Esophagus muscularis mucosa (tissue), 4 donors: ENCODE measurements around the gene STK4. TPM values are rescaled to one million over a fixed set of nuclear protein-coding genes. Genes with fewer than 3 reads are reported as not detected.

ENCODE experiments used
- DNase-seq: peaks from one replicate; pipeline ENCODE4 v3.0.0-alpha.2; 2017; ENCODE audit errors: extremely low spot score
- H3K27ac ChIP-seq, 4 donors: fragments of 200-600 bp; sonication (generic); replicated peaks in 1 of 4; 1 replicate in 3 of 4; 2 replicates in 1 of 4; pipeline ENCODE4 v1.5.1; 2016 to 2019; ENCODE audit warnings: mild to moderate bottlenecking in 1 of 4
- H3K27me3 ChIP-seq, 4 donors: fragments of 200-600 bp; sonication (generic); one replicate each; pipeline versions ENCODE4 v1.5.1 to v1.6.0; 2016 to 2019
- H3K36me3 ChIP-seq, 4 donors: fragments of 200-600 bp; sonication (generic); one replicate each; pipeline ENCODE4 v1.5.1; 2016 to 2019
- H3K4me1 ChIP-seq, 4 donors: fragments of 200-600 bp; sonication (generic); one replicate each; pipeline ENCODE4 v1.5.1; 2016 to 2019
- H3K4me3 ChIP-seq, 4 donors: fragments of 200-600 bp; sonication (generic); 1 replicate in 2 of 4; 2 replicates in 2 of 4; pipeline ENCODE4 v1.5.1; 2016 to 2019; ENCODE audit warnings: mild to moderate bottlenecking in 4 of 4, moderate library complexity in 1 of 4
- H3K9me3 ChIP-seq, 4 donors: fragments of 200-600 bp; sonication (generic); 1 replicate in 3 of 4; 2 replicates in 1 of 4; pipeline ENCODE4 v1.5.1; 2016 to 2019
- CTCF ChIP-seq, 3 experiments: fragments of 200-600 bp in 2 of 3; fragments of 450-650 bp in 1 of 3; sonication (generic) in 2 of 3; IDR thresholded peaks; one replicate each; pipeline ENCODE4 v1.5.1; 2017 to 2019; ENCODE audit warnings: antibody characterized with exemption in 3 of 3, mild to moderate bottlenecking in 2 of 3, moderate library complexity in 1 of 3
- EP300 ChIP-seq: sonication (generic); formaldehyde crosslinking; IDR thresholded peaks from one replicate; pipeline ENCODE4 v1.6.1; 2017; ENCODE audit warnings: antibody characterized with exemption
- POLR2A ChIP-seq: fragments of 450-650 bp; IDR thresholded peaks from one replicate; pipeline ENCODE4 v1.6.1; 2017; ENCODE audit warnings: antibody characterized with exemption, moderate library complexity, mild to moderate bottlenecking, low read depth
- POLR2AphosphoS5 ChIP-seq, 2 donors: sonication (generic); formaldehyde crosslinking; IDR thresholded peaks; one replicate each; pipeline ENCODE4 v1.6.1; 2017; ENCODE audit warnings: antibody characterized with exemption in 2 of 2
- WGBS: methylation state at CpG from one replicate; pipeline ENCODE4 v1.1.5; 2018; 5-methylcytosine and 5-hydroxymethylcytosine counted together
- intact Hi-C: fragments of 100-400 bp; cut with DNase I; formaldehyde crosslinking; loops from one replicate; pipeline ENCODE4 v1.15.1; 2023
- total RNA-seq, 4 donors: library from RNA; depleted of rRNA; stranded (reverse); fragments of >200 nt; gene quantifications; one replicate each; pipeline versions ENCODE4 v1.1.0 to v1.2.1, GENCODE V29; 2016

Gene STK4
- total RNA-seq, 4 donors from 2014 or later: 26.0 to 31.6 (median 27.7) TPM

GRCh38 chr20:44931911-44932310, 34.4 kb upstream of the STK4 start:
- peaks cover 0 to 19% (median 10%) of the 10 kb centered on the region in 4 donors for H3K36me3 ChIP-seq
- no peaks in the 10 kb centered on the region for H3K4me1 ChIP-seq
- intact Hi-C loops: no loop called here
- WGBS: 81% methylated on average over 2 of the region's 3 CpGs
- H3K4me3 ChIP-seq: no peak overlapping the region
- no peak for DNase-seq
- no peak overlapping the region for H3K27ac ChIP-seq
- H3K9me3 ChIP-seq: no peaks in the 10 kb centered on the region
- TF ChIP-seq POLR2A (no peak), CTCF (IDR thresholded peaks at IDR 0.05) (no peak)
- no peaks in the 10 kb centered on the region for H3K27me3 ChIP-seq

- H3K4me1 ChIP-seq: no peaks in the 10 kb centered on the region
- no peak for DNase-seq
- WGBS: 100% methylated on average over 8 of the region's 8 CpGs
Observed at GRCh38 chr20:44932916-44933315, 33.4 kb upstream of the STK4 start.

GRCh38 chr20:44936510-44936909, 29.8 kb upstream of the STK4 start:
- peaks cover 0 to 49% (median 24%) of the 10 kb centered on the region in 4 donors for H3K36me3 ChIP-seq
- no peaks in the 10 kb centered on the region for H3K9me3 ChIP-seq
- H3K27me3 ChIP-seq: no peaks in the 10 kb centered on the region
- TF ChIP-seq POLR2A: no peak
- TF ChIP-seq POLR2AphosphoS5 (IDR thresholded peaks at IDR 0.05): no peak
- TF ChIP-seq EP300: no peak
- no peak for TF ChIP-seq CTCF (IDR thresholded peaks at IDR 0.05)
- WGBS: 95% methylated on average over 10 of the region's 10 CpGs
- intact Hi-C loops: no loop called here
- H3K27ac ChIP-seq: no peak overlapping the region
- no peaks in the 10 kb centered on the region for H3K4me1 ChIP-seq
- no peak for DNase-seq
- no peak overlapping the region for H3K4me3 ChIP-seq

More at GRCh38 chr20:44932916-44933315, 33.4 kb upstream of the STK4 start:
- intact Hi-C loops: no loop called here
- Histone ChIP-seq H3K36me3 (peaks cover 0 to 24% (median 12%) of the 10 kb centered on the region in 4 donors), H3K27ac (no peak overlapping the region), H3K9me3 (no peaks in the 10 kb centered on the region), H3K27me3 (no peaks in the 10 kb centered on the region), H3K4me3 (no peak overlapping the region)
- no peak for TF ChIP-seq EP300
- no peak for TF ChIP-seq CTCF (IDR thresholded peaks at IDR 0.05)
- no peak for TF ChIP-seq POLR2A
- TF ChIP-seq POLR2AphosphoS5 (IDR thresholded peaks at IDR 0.05): no peak

GRCh38 chr20:44938637-44939036, 27.7 kb upstream of the STK4 start:
- intact Hi-C loops: no loop called here
- Histone ChIP-seq H3K9me3 (no peaks in the 10 kb centered on the region), H3K4me3 (no peak overlapping the region), H3K27me3 (no peaks in the 10 kb centered on the region), H3K27ac (no peak overlapping the region), H3K4me1 (no peaks in the 10 kb centered on the region), H3K36me3 (peaks cover 19 to 70% (median 41%) of the 10 kb centered on the region in 4 donors)
- DNase-seq: no peak
- WGBS: 90% methylated on average over 9 of the region's 9 CpGs
- no peak for TF ChIP-seq CTCF (IDR thresholded peaks at IDR 0.05)

GRCh38 chr20:44941120-44941691, 25.1 kb upstream of the STK4 start:
- intact Hi-C loops: no loop called here
- TF ChIP-seq CTCF (IDR thresholded peaks at IDR 0.05) (no peak), POLR2AphosphoS5 (IDR thresholded peaks at IDR 0.05) (no peak), POLR2A (no peak), EP300 (no peak)
- no peaks in the 10 kb centered on the region for H3K4me1 ChIP-seq
- H3K27ac ChIP-seq: no peak overlapping the region
- H3K4me3 ChIP-seq: no peak overlapping the region
- WGBS: 81% methylated on average over 3 of the region's 7 CpGs
- no peak for DNase-seq
- H3K36me3 ChIP-seq: peaks cover 33 to 95% (median 64%) of the 10 kb centered on the region in 4 donors
- H3K9me3 ChIP-seq: no peaks in the 10 kb centered on the region
- H3K27me3 ChIP-seq: no peaks in the 10 kb centered on the region
